HG03097 (cell line): ENCODE results near the gene ZMYM4.
"Not testable (repeated sequence)": the region's sequence is repeated elsewhere in the genome, so short reads cannot be mapped to it uniquely, and the experiment has no call there.

ENCODE experiments used
- ATAC-seq: cut with Tn5 transposase; IDR thresholded peaks from one replicate; pipeline ENCODE4 v1.9.1; 2021; ENCODE audit not compliant: unreplicated experiment, low FRiP score

Gene ZMYM4

DNA sequence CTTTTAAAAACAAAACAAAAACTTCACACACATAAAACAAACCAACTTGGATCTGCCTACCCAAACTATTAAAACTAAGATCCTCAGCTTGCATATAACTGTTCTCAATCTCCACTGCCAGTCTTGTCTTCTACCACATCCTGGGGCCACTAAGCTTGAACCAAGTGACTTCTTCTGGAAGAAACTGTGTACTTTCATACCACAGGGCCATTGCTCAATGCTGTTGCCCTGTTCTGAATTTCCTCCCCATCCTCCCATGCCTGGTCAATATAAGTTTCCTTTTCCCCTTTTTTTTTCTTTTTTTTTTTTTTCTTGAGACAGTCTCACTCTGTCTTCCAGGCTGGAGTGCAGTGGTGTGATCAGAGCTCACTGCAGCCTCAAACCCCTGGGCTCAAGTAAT lies 178.8 kb downstream of the ZMYM4 start:
- no peak for ATAC-seq

DNA sequence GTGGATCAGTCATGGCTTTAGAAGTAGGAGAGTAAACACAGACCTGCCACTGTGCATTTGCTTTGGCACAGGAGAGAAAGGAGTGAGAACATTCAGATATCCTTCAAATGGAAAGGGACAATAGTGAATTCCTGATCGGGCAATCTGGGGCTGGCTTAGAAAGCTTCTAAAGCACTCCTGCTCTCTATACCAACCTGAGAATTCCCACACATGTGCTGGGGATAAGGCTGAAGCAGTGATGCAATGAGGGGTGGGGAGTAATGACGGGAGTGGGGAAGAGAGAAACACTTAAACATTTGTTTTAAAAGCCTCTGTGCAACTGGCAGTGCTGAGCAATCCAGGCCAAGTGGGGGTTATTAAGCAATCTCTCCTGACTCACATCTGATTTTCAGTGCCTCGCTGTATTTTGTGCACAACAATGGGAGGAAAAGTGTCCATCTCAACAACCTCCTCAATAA lies 179.9 kb downstream of the ZMYM4 start:
- ATAC-seq, result no peak

- ATAC-seq, result no peak
Measured at GRCh38 chr1:35449334-35450008, 181.0 kb downstream of the ZMYM4 start.

- ATAC-seq, result peak; percentile 56
Measured at GRCh38 chr1:35451125-35451528, 182.6 kb downstream of the ZMYM4 start.

GRCh38 chr1:35452106-35452774 lies 183.7 kb downstream of the ZMYM4 start:
- ATAC-seq, result no peak

DNA sequence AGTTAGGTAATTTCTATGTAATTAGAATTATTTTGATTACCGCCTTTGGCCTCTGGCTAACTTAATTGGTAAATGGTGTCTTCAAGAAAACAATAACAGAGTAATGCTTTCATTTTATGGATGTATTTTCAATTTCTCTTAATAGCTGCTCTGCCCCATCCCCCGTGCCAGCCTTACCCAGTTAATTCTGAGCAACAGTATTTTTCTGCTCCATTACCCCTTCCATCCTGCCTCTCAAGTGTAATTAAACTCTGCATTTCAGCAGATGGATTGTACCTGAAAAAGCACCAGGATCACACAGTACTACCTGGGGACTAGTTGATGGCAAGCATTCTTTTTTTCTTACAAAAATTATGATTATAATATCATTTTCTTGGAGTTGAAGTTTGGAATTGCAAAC lies 184.5 kb downstream of the ZMYM4 start:
- no peak for ATAC-seq

DNA sequence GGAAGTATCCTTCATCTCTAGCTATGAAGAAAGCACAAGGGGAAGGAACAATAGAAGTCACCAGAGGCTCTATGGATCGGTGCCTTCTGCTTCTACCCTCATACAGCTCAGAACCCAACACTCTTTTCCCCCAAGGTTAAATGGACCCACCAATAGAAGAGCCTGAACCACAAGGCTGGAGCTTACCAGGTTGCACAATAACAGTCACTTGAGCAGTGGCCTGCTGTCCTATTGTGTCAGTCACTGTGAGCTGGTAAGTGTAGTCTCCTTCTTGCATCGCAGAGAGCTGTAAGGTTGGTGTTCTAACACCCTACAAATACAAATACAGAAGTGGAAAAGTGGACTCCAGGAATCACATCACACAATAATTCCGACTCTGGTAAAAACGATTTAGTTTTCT lies 185.7 kb downstream of the ZMYM4 start:
- no peak for ATAC-seq

- no peak for ATAC-seq
Measured at GRCh38 chr1:35454616-35455015, 186.1 kb downstream of the ZMYM4 start.

DNA sequence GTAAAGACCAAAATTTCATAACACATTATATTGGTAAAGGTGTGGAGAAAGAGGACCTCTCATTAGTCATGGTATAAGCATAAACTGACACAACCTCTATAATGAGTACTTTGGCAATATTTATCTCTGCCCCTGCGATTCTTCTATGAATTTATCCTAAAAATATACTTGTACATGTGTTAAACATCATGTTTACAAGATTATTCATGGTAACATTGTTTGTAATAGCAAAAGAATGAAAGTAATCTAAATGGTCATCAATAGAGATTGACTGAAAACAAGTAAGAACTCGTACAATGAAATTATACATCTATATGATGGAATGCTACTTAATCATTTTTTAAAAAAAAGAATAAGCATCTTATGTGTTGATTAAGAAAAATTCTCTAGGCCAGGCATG lies 192.3 kb downstream of the ZMYM4 start:
- no peak for ATAC-seq

DNA sequence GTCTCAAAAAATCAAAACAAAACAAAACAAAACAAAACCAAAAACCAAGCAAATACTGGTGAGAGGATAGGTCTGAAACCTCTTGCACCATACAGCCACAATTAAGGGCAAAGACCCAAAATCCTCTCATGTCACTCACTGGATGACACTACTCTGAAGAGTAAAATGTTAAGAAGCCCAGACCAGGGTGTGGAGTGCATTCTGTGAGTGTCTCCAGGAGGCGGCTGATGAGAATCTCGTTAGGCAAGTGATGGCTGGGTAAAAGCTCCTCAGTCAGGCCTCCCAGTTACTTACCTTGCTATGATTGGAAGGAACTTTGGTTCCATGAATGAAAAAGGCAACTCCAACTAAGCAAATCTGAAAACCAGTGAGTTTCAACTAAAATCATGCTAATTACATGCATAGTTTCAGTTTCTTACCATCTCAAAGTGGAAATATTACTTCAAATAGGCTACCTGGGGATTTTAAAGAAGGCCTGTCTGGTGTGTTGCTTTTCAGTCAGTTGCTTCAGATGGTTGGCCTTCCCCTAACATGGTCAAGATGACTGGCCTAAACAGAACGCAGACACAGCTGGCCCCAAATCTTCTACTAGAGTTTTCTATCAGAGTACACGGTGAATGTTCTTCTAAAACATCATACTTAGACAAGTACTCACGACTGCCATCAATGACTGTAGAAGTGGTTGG lies 193.6 kb downstream of the ZMYM4 start:
- no peak for ATAC-seq

DNA sequence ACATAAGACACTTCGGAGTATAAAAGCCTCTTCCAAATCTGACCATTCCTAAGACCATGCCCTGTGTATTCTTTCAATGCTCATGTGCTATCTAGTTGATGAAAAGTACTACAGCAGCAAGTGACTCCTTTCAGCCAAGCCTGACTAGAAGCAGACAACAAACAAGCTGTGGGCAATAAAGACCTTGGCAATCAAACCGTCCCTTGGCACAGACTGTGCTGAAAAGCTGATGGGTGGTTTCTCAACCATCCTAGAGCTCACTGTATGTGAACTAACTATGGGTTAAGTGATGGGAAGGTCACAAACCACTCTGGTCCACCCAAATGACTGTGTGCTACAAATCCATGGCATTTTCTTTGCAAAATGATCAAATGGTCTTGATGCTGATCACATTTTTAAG lies 194.7 kb downstream of the ZMYM4 start:
- ATAC-seq, result no peak

GRCh38 chr1:35463749-35464148 lies 195.2 kb downstream of the ZMYM4 start:
- not testable (repeated sequence) for ATAC-seq

GRCh38 chr1:35466120-35466519 lies 197.6 kb downstream of the ZMYM4 start:
- no peak for ATAC-seq

DNA sequence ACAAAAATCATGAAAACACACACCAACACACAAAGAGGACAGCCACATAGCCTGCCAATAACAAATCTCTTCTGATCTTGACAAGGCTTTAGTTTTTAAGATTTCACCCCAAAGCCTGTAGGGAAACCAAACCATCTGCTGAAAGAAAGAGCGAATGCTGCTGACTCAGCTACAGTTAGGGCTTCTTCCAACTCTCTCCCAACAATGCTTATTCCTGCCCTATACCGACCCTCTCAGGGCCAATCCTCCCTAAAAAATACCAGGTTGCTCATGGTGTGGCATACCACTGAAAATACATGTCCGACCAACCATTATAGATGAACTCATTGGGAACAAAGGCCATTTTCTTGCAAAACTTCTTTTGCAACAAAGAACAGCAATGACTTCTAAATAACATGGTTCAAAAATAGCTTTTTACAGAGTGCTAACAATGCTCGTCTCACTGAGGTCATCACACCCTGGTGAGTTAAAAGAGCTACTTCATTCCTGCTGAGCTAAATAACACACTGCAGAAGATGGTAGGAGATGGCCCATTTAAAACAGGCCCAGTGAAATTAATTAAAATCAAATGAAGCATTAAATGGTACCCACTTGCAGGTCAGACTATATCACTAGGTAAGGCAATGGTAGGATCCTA lies 202.6 kb downstream of the ZMYM4 start:
- ATAC-seq, result no peak
